GM18867 (cell line): ENCODE results near the gene TTC34.
"Not testable (repeated sequence)": the region's sequence is repeated elsewhere in the genome, so short reads cannot be mapped to it uniquely, and the experiment has no call there.

Source experiments
- ATAC-seq: cut with Tn5 transposase; IDR thresholded peaks from one replicate; pipeline ENCODE4 v1.9.1; 2021; ENCODE audit warnings: mild to moderate bottlenecking, moderate library complexity; ENCODE audit not compliant: unreplicated experiment

Gene TTC34

GRCh38 chr1:2684878-2685277 lies 116.6 kb downstream of the TTC34 start:
- not testable (repeated sequence) for ATAC-seq

GRCh38 chr1:2684000-2684399 lies 117.5 kb downstream of the TTC34 start:
- ATAC-seq = not testable (repeated sequence)

GRCh38 chr1:2683321-2683741 lies 118.2 kb downstream of the TTC34 start:
- ATAC-seq = not testable (repeated sequence)

GRCh38 chr1:2682879-2683278 lies 118.6 kb downstream of the TTC34 start:
- not testable (repeated sequence) for ATAC-seq

GRCh38 chr1:2676726-2677125 lies 124.8 kb downstream of the TTC34 start:
- not testable (repeated sequence) for ATAC-seq

GRCh38 chr1:2671656-2672055 lies 129.8 kb downstream of the TTC34 start:
- not testable (repeated sequence) for ATAC-seq

GRCh38 chr1:2659806-2660205 lies 141.7 kb downstream of the TTC34 start:
- not testable (repeated sequence) for ATAC-seq

GRCh38 chr1:2657909-2658308 lies 143.6 kb downstream of the TTC34 start:
- not testable (repeated sequence) for ATAC-seq

- not testable (repeated sequence) for ATAC-seq
These were observed 144.4 kb downstream of the TTC34 start for GRCh38 chr1:2657124-2657523.

GRCh38 chr1:2655598-2656434 lies 145.7 kb downstream of the TTC34 start:
- ATAC-seq = not testable (repeated sequence)

GRCh38 chr1:2654443-2654948 lies 147.0 kb downstream of the TTC34 start:
- not testable (repeated sequence) for ATAC-seq

GRCh38 chr1:2653741-2654442 lies 147.6 kb downstream of the TTC34 start:
- not testable (repeated sequence) for ATAC-seq

- not testable (repeated sequence) for ATAC-seq
These were observed 148.4 kb downstream of the TTC34 start for GRCh38 chr1:2652926-2653571.

GRCh38 chr1:2652152-2652925 lies 149.2 kb downstream of the TTC34 start:
- ATAC-seq = not testable (repeated sequence)

GRCh38 chr1:2650967-2651645 lies 150.4 kb downstream of the TTC34 start:
- no peak for ATAC-seq

- ATAC-seq = no peak
These were observed 154.7 kb downstream of the TTC34 start for GRCh38 chr1:2646837-2647236.

- no peak for ATAC-seq
These were observed 155.7 kb downstream of the TTC34 start for GRCh38 chr1:2645776-2646175.

GRCh38 chr1:2645143-2645542 lies 156.3 kb downstream of the TTC34 start:
- ATAC-seq = no peak

GRCh38 chr1:2644591-2645101 lies 156.8 kb downstream of the TTC34 start:
- ATAC-seq = no peak

GRCh38 chr1:2644171-2644570 lies 157.3 kb downstream of the TTC34 start:
- no peak for ATAC-seq
